Measurements from ENCODE around the gene SPDYE4.

The SPDYE4 gene

GRCh38 chr17:8785547-8786413 lies 27.4 kb upstream of the SPDYE4 start:
- in situ Hi-C loops (cut with MboI; ENCODE audit: low sequenced_read_pairs): no loop called here

DNA sequence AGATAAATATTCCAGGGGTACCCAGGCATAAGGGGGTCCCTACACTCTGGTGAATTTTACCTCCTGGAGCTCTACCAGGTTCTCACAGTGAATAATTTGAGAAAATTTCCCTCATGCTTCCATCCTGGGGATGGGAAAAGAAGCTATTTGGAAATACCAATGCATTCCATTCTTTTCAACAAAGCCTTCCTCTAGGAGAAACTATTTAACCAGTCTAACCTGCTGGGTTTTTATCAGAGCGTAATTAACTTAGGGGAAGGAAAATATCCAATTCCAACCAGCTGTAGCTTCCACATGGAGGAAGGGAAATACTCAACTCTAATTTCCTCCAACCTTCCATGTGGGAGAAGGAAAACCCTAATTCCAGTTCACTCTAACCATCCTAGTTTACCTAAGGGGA lies 23.8 kb upstream of the SPDYE4 start:
- in situ Hi-C loops (cut with MboI; ENCODE audit: low sequenced_read_pairs): no loop called here

DNA sequence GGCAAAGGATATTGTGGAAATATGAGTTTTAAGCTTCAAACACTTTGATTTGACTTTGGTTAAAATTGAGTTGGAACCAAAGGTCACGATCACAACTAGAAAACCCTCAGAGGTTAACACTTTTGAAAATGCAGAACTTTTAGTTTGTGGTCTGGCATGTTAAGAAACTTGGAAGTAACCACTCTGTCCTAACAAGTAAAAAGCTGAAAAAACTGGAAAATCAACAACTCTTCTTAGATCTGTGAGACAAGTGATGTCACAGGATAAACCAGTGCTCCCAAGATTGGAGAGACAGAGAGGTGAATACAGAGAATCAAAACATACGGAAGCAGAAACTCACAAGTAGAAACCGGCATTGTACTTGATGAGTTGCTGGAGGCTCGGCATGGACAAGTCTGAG lies 23.4 kb upstream of the SPDYE4 start:
- in situ Hi-C loops (cut with MboI; ENCODE audit: low sequenced_read_pairs): no loop called here

GRCh38 chr17:8776881-8777280 lies 18.5 kb upstream of the SPDYE4 start:
- in situ Hi-C loops (cut with MboI; ENCODE audit: low sequenced_read_pairs): no loop called here

DNA sequence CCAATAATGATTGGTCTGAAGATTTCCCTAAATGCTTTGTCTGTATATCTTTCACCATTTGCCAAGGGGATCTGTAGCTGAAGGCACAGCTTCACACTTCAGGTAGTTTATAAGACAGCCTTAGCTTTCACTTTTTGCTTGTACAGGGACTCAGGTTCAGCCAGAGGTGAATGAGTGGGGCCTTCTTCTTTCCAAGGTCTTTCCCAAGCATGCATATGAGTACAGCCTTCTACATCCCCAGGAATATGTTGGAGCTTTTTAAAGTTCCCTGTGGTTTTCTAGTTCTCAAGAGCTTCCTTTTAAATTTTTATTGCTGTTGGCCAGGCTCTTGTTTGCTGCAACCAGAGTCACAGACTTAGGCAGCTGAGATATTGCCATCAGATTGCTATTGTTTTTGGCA lies 17.9 kb upstream of the SPDYE4 start:
- in situ Hi-C loops (cut with MboI; ENCODE audit: low sequenced_read_pairs): no loop called here

DNA sequence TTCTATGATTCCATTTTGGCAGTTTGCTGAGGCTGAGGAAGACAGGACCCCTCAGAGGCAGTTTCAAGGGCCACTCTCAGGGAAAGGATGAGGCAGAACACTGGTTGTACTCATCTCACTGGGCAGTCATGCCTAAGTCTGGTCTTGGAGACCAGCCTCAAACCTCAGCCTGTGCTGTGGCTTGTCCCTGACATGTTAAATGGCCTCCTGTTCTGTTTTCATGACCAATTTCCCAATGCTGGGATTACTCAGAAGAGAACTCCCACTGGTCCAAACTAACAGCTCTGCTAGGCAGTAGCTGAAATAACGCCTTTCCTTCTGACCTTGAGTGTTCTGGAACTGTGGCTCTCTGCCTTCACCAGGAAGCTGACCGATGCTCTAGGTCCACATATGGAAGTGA lies 8.4 kb upstream of the SPDYE4 start:
- in situ Hi-C loops (cut with MboI; ENCODE audit: low sequenced_read_pairs): no loop called here

DNA sequence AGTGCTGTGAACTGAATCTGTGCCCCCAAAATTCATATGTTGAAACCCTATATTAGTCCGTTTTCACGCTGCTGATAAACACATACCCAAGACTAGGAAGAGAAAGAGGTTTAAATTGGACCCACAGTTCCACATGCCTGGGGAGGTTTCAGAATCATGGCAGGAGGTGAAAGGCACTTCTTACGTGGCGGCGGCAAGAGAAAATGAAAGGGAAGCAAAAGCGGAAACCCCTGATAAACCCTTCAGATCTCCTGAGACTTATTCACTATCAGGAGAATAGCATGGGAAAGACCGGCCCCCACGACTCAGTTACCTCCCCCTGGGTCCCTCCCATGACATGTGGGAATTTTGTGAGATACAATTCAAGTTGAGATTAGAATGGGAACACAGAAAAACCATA lies 3.7 kb upstream of the SPDYE4 start:
- in situ Hi-C loops (cut with MboI; ENCODE audit: low sequenced_read_pairs): no loop called here

DNA sequence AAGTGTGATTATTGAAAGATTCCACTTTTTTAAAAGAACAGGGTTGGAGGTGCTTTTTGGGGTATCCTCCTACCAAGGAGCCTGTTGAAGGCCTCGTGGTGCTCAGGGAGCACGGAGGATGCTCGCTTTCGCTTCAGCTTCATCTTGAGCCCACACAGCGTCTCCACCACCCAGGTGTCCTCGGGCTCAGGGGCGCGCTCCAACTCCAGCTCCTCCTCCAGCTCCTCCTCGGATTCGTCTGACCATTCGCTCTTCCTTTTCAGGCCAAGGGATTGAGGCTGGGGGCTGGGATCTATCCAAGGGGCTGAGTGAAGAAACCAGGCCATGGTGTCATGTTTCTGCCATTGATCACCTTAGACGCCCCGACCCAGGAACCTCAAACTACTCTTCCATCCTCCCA lies 1.2 kb downstream of the SPDYE4 start:
- in situ Hi-C loops (cut with MboI; ENCODE audit: low sequenced_read_pairs): no loop called here

DNA sequence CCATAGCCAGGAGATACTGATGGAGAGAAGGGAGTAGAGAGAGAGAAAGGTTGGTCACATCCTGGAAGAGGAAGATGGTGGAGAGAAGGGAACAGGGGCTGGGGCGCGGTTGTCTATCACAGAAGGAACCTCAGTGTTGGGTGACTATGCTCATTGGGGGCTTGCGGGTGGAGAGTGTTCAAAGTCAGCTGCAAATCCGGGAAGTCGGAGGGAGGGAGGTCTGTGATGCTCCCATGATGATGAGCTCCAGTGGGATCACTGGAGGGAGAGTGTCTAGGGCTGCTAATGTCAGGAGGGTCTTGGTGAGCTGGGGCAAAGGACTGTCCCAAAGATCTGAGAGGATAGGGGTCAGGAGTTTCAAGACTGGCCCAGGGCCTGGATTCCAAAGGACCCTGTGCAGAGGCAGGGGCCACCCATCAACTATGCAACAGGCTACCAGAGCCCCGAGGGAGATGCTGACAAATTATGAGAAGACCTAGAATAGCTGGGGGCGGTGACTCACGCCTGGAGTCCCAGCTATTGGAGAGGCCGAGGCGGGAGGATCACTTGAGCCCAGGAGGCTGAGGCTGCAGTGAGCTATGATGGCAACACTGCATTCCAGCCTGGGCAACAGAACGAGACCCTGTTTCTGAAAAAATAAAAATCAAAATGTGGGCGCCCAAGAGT lies 2.6 kb downstream of the SPDYE4 start:
- in situ Hi-C loops (cut with MboI; ENCODE audit: low sequenced_read_pairs): no loop called here

DNA sequence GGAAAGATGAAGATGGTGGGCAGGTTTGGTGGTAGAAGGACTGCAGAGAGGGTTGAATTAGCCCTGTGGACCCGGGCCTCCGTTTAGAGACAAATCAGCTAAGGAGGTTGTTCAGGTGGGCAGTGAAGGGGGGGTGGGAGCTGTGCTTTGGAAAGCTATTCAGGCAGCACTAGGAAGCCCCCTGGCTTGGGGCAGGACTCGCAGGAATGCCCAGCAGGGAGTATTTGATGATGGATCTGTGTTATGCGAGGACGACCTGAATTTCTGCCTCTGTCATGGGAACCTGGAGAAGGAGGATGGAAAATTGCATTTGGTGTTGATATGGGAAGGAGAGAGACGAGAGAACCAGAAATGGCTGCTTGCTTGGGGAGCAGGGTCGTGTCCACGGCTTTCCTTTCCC lies 3.5 kb downstream of the SPDYE4 start:
- in situ Hi-C loops (cut with MboI; ENCODE audit: low sequenced_read_pairs): no loop called here

DNA sequence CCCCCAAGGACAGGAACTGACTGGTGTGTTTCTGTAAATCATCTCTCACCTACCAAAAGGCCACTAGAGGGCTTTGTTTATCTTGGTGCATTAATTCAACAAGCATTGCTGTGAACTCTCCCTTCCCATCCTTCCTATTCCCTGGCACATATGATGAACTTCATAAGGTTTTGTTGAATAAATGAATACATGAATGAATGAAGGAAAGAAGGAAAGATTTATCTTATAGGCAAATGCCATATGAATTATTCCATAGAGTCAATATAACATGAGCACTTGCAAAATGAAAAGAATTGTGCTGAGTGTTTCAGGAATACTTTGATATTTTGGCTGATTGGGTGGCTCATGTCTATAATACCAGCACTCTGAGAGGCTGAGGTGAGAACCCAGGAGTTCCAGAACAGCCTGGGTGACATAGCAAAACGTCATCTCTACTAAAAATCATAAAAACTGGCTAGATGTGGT lies 4.3 kb downstream of the SPDYE4 start:
- in situ Hi-C loops (cut with MboI; ENCODE audit: low sequenced_read_pairs): no loop called here

DNA sequence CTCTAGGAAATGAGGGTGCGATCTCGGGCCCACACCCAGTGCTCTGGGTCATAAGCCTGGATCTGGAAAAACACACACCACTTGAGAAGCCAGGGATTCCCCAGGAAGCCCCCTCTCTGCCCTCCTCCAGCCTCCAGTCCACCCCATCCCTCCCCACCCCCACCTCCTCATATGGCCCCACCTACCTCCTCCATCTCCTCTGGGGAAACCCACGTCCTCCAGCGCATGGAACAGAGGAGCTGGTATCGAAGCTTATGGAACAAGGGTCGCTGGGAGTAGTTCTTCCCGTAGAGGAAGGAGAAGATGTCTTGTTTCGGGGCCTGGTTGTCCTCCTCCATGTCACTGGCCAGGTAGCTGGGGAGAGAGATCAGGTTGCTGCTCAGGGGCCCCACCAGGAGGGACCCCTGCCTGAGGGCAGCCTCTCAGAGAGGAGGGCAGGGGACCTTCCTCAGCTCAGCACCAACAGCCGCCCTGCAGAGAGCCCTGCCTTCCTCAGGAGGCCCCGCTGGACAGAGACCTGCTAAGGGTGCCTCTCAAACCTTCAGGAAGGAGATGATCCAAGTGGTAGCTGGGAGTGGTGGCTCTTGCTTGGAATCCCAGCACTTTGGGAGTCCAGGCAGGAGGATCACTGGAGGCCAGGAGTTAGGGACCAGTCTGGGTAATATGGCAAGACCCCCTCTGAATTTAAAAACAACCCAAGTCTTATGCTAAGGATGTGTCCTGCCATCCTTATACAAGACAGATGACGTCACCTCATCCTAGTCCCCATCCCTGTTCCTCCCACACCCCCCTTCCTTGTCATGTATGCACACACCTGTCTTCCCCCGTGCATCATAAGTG lies 5.0 kb downstream of the SPDYE4 start:
- in situ Hi-C loops (cut with MboI; ENCODE audit: low sequenced_read_pairs): no loop called here

- in situ Hi-C loops (cut with MboI; ENCODE audit: low sequenced_read_pairs): no loop called here
These were observed 8.7 kb downstream of the SPDYE4 start for GRCh38 chr17:8749616-8750015.

DNA sequence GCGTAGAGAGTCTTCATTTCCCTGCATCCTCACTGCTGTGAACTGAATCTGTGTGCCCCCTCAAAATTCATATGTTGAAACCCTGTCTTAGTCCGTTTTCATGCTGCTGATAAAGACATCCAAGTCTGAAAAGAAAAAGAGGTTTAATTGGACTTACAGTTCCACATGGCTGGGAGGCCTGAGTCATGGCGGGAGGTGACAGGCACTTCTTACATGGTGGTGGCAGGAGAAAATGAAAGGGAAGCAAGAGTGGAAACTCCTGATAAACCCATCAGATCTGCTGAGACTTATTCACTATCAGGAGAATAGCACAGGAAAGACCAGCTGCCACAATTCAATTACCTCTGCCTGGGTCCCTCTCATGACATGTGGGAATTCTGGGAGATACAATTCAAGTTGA lies 10.6 kb downstream of the SPDYE4 start:
- in situ Hi-C loops (cut with MboI; ENCODE audit: low sequenced_read_pairs): no loop called here

GRCh38 chr17:8746501-8747236 lies 11.7 kb downstream of the SPDYE4 start:
- in situ Hi-C loops (cut with MboI; ENCODE audit: low sequenced_read_pairs): no loop called here

DNA sequence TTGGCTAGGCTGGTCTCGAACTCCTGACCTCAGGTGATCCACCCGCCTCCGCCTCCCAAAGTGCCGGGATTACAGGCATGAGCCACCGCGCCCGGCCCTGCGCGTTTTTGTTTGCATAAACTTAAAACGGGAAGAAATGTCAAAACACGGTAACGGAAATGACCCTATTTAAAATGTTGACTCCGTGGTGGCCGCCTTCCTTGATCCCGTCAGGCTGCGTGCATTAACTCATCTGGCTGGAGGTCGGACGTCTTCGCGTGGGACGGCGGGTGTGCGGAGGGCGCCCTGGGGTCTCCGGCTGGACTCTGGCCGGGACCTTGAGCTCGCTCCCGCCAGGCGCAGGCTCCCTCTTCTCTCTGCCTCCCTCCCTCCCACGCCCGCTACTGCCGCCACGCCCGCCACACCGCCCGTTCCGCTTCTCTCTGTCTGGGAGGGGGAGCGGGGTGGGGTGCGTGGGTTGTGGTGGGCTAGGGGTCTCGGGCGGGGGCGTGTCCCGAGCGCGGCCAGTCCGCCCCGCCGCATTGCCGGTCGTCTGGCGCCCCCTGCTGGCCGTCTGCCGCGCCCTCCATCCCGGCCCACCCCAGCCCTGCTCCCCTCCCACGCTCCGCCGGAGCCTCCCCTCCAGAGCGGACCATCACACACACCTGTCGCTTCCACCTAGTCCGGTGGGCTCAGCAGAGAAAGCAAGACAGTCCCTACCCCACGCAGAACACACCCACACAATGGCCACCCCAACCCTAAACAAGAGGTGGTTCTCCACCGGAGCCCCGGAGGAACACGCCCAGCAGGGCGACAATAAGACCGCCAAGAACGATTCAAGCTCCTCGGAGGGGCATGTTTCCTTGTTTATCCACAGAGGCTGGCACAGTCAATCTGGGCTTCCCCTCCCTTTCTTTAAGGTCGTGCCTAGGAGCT lies 12.5 kb downstream of the SPDYE4 start:
- in situ Hi-C loops (cut with MboI; ENCODE audit: low sequenced_read_pairs): no loop called here

DNA sequence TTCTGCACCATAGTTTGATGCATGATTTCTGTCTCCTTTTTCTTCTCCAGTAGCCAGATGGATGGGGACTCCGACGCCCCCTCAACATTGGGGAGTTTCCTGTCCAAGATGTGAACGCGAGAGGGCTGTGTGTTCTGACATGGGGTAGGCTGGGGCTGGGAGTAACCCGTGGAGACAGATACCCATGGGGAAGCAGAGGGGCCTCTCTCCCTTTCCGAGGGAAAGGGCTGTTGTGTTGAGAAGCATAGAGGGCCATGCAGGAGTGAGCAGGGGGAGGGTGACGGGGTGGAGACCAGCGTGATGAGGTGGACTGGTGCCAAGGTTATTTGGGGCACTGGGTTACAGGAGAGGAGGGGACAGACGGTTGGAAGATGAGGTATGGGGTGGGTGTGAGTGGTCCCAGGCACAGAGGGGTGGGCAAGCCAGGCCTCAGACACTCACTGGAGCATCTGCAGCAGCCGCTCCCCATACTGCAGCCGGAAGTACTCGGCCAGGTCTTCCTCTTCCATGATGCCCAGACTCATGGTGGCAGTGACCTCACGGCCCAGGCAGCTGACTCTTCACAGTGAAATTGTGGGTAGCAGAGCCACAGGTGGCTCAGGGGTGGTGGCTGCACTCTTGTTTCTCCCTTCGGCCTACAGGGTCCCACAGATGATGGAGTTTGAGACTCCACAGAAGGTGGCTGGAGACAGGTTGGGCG lies 14.1 kb downstream of the SPDYE4 start:
- in situ Hi-C loops (cut with MboI; ENCODE audit: low sequenced_read_pairs): no loop called here

DNA sequence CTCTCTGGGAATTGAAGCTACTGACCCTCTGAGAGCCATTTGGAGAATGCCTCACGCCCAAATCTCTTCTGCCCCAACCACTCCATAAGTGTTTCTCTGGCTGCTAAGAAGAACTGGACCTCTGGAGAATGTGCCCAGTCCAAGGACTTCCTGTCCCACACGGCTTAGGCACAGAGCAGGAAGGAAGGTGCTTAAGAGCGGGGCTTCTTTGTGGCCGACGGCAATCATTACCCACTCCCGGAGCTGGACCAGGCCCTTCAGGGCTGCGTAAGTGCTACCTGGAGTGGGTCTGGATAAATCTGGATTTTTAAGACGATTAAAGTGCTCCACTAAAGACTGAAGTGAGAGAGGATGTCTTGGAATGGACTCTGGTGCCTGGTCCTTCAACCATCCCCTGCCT lies 15.5 kb downstream of the SPDYE4 start:
- in situ Hi-C loops (cut with MboI; ENCODE audit: low sequenced_read_pairs): no loop called here

GRCh38 chr17:8742274-8742673 lies 16.1 kb downstream of the SPDYE4 start:
- in situ Hi-C loops (cut with MboI; ENCODE audit: low sequenced_read_pairs): no loop called here

Measured in HL-60/S4 treated with phorbol 12-myristate 13-acetate at 8.2 ng/mL for 4 days and 3 days (cell line).